Effector memory CD4-positive, alpha-beta T cell (primary cell): ENCODE data around the gene SLC9A8.
"Not testable (repeated sequence)": the region's sequence is repeated elsewhere in the genome, so short reads cannot be mapped to it uniquely, and the experiment has no call there.

Source experiments
- DNase-seq, 3 donors: peaks; one replicate each; pipeline ENCODE4 v3.0.0-alpha.2; 2020
- H3K27ac ChIP-seq: 2 replicates; pipeline ENCODE4 v1.7.0; 2013; ENCODE audit warnings: mild to moderate bottlenecking, low read length, moderate library complexity; ENCODE audit not compliant: insufficient read depth, poor library complexity, severe bottlenecking
- H3K27me3 ChIP-seq: replicated peaks from 2 replicates; pipeline ENCODE4 v1.7.0; 2013; ENCODE audit warnings: mild to moderate bottlenecking, low read length; ENCODE audit not compliant: insufficient read depth, control insufficient read depth, poor library complexity, severe bottlenecking
- H3K36me3 ChIP-seq: 2 replicates; pipeline ENCODE4 v1.7.0; 2013; ENCODE audit warnings: mild to moderate bottlenecking, low read length, moderate library complexity; ENCODE audit not compliant: control insufficient read depth, insufficient read depth
- H3K4me1 ChIP-seq: 2 replicates; pipeline ENCODE4 v1.7.0; 2013; ENCODE audit warnings: low read length, mild to moderate bottlenecking; ENCODE audit not compliant: control insufficient read depth, insufficient read depth, poor library complexity, severe bottlenecking
- H3K4me3 ChIP-seq: 2 replicates; pipeline ENCODE4 v1.7.0; 2013; ENCODE audit warnings: low read length, low read depth, mild to moderate bottlenecking; ENCODE audit not compliant: insufficient read depth, poor library complexity, severe bottlenecking
- H3K9me3 ChIP-seq: 2 replicates; pipeline ENCODE4 v1.7.0; 2013; ENCODE audit warnings: mild to moderate bottlenecking, low read length, moderate library complexity; ENCODE audit not compliant: control insufficient read depth

The SLC9A8 gene

GRCh38 chr20:49775229-49775693 lies 37.4 kb upstream of the SLC9A8 start:
- Histone ChIP-seq H3K9me3 (no peaks in the 10 kb centered on the region), H3K4me1 (no peaks in the 10 kb centered on the region), H3K4me3 (no peak overlapping the region), H3K27ac (no peak overlapping the region), H3K27me3 (peaks cover 7% of the 10 kb centered on the region), H3K36me3 (no peaks in the 10 kb centered on the region)
- DNase-seq: no peak

GRCh38 chr20:49779972-49780371 lies 32.7 kb upstream of the SLC9A8 start:
- Histone ChIP-seq H3K4me3 (no peak overlapping the region), H3K27me3 (no peaks in the 10 kb centered on the region), H3K4me1 (no peaks in the 10 kb centered on the region), H3K9me3 (no peaks in the 10 kb centered on the region), H3K27ac (no peak overlapping the region), H3K36me3 (no peaks in the 10 kb centered on the region)
- DNase-seq: no peak

- H3K27ac ChIP-seq: no peak overlapping the region
- H3K9me3 ChIP-seq: no peaks in the 10 kb centered on the region
- no peaks in the 10 kb centered on the region for H3K4me1 ChIP-seq
- no peak overlapping the region for H3K4me3 ChIP-seq
- no peak for DNase-seq
- H3K27me3 ChIP-seq: no peaks in the 10 kb centered on the region
- no peaks in the 10 kb centered on the region for H3K36me3 ChIP-seq
These were observed 31.0 kb upstream of the SLC9A8 start for GRCh38 chr20:49781676-49782075.

- not testable (repeated sequence) for H3K36me3 ChIP-seq, H3K4me1 ChIP-seq, H3K27me3 ChIP-seq, DNase-seq, H3K4me3 ChIP-seq, H3K9me3 ChIP-seq, H3K27ac ChIP-seq
These were observed 30.2 kb upstream of the SLC9A8 start for GRCh38 chr20:49782439-49782838.

- not testable (repeated sequence) for H3K4me3 ChIP-seq, H3K27ac ChIP-seq, H3K4me1 ChIP-seq, H3K27me3 ChIP-seq, H3K9me3 ChIP-seq, H3K36me3 ChIP-seq, DNase-seq
These were observed 29.3 kb upstream of the SLC9A8 start for GRCh38 chr20:49783021-49783995.

- Histone ChIP-seq H3K4me1 (no peaks in the 10 kb centered on the region), H3K36me3 (no peaks in the 10 kb centered on the region), H3K27me3 (no peaks in the 10 kb centered on the region), H3K27ac (no peak overlapping the region), H3K4me3 (no peak overlapping the region), H3K9me3 (no peaks in the 10 kb centered on the region)
- DNase-seq: no peak
These were observed 28.3 kb upstream of the SLC9A8 start for GRCh38 chr20:49784291-49784690.

GRCh38 chr20:49785149-49785851 lies 27.3 kb upstream of the SLC9A8 start:
- Histone ChIP-seq H3K36me3 (no peaks in the 10 kb centered on the region), H3K4me3 (no peak overlapping the region), H3K4me1 (no peaks in the 10 kb centered on the region), H3K27ac (no peak overlapping the region), H3K27me3 (no peaks in the 10 kb centered on the region), H3K9me3 (no peaks in the 10 kb centered on the region)
- DNase-seq: no peak

- Histone ChIP-seq H3K4me3 (no peak overlapping the region), H3K36me3 (no peaks in the 10 kb centered on the region), H3K4me1 (no peaks in the 10 kb centered on the region), H3K27me3 (no peaks in the 10 kb centered on the region), H3K9me3 (no peaks in the 10 kb centered on the region), H3K27ac (no peak overlapping the region)
- no peak for DNase-seq
These were observed 26.8 kb upstream of the SLC9A8 start for GRCh38 chr20:49785852-49786175.

- H3K4me3 ChIP-seq: no peak overlapping the region
- H3K27ac ChIP-seq: no peak overlapping the region
- no peaks in the 10 kb centered on the region for H3K27me3 ChIP-seq
- no peak for DNase-seq
- H3K4me1 ChIP-seq: no peaks in the 10 kb centered on the region
- H3K9me3 ChIP-seq: no peaks in the 10 kb centered on the region
- no peaks in the 10 kb centered on the region for H3K36me3 ChIP-seq
These were observed 26.4 kb upstream of the SLC9A8 start for GRCh38 chr20:49786196-49786595.
